ENCODE measurements around the gene MXRA8.
A peak's percentile ranks its signal among the peaks of the same experiment; 100 is the strongest.

MXRA8 gene

GRCh38 chr1:1309251-1310108 is 48.9 kb downstream of the MXRA8 start:
- no peak for TF ChIP-seq CTCF (IDR thresholded peaks at IDR 0.05; ENCODE audit: low read depth, low read length)
- peak overlapping the region; percentile 55 to 76 for H3K4me3 ChIP-seq (replicated peaks in 1 of 2; ENCODE audit: low read depth in 2 of 2, low read length in 2 of 2)
- DNase-seq (ENCODE audit: low read depth in 2 of 2) = no peak

- DNase-seq (ENCODE audit: low read depth in 2 of 2) = no peak
- H3K4me3 ChIP-seq (replicated peaks in 1 of 2; ENCODE audit: low read depth in 2 of 2, low read length in 2 of 2) = peak overlapping the region; percentile 55 to 76
- no peak for TF ChIP-seq CTCF (IDR thresholded peaks at IDR 0.05; ENCODE audit: low read depth, low read length)
Observed at GRCh38 chr1:1308756-1309250, 49.6 kb downstream of the MXRA8 start.

DNA sequence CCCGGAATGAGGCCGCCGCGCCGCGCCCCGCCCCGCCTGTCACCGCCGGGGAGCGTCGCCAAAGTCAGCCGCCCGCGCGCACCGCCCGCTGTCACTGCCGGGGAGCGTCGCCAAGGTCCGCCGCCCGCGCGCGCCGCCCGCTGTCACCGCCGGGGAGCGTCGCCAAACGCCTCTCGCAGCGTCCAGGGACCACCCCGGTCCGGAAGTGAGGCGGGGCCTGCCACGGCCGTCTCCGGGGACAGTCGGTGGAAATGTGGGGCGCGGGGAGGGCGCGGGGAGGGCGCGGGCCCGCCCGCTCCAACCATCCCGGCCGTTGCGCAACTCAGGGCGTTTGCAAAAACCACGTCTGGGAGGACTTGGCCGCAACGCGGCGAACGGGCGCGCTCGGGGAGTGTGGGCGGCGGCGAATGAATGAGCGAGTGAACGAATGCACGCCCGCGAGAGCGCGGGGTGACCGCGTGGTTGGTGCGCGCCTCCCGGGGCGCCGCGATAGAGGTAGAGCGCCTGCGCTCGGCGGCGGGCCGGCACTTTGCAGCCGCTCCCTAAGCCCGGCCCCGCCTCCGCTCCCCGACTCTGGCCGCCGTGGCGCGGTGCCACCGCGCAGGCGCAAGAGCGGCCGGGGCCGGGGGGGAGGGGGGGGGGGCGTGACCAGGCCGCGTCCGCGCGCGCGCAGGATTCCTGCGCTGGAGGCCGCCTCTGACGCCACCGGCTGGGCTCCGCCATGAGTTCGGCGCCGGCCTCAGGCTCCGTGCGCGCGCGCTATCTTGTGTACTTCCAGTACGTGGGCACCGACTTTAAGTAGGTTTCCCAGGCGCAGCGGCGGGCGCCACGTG is 50.2 kb downstream of the MXRA8 start, which contains the start of the genes ACAP3 and PUSL1:
ACAP3 (minus strand) TSS at position 8 of the 833 bp plus-strand sequence. CDS start 115 bp downstream, outside the sequence.
PUSL1 (plus strand) TSS at position 675 of the 833 bp plus-strand sequence; CDS start at position 722, 47 bp downstream.
- peak within 1 kb of the TSS; percentile 61 to 79 for H3K4me3 ChIP-seq (replicated peaks in 1 of 2; ENCODE audit: low read depth in 2 of 2, low read length in 2 of 2)
- no peak for TF ChIP-seq CTCF (IDR thresholded peaks at IDR 0.05; ENCODE audit: low read depth, low read length)
- peak; percentile 94 to 96 for DNase-seq (ENCODE audit: low read depth in 2 of 2)

- TF ChIP-seq CTCF (IDR thresholded peaks at IDR 0.05; ENCODE audit: low read depth, low read length) = no peak
- H3K4me3 ChIP-seq (replicated peaks in 1 of 2; ENCODE audit: low read depth in 2 of 2, low read length in 2 of 2) = peak overlapping the region; percentile 61 to 79
- peak in 1 of 2 donors; percentile 32 for DNase-seq (ENCODE audit: low read depth in 2 of 2)
Observed at GRCh38 chr1:1307261-1307922, 51.0 kb downstream of the MXRA8 start.

DNA sequence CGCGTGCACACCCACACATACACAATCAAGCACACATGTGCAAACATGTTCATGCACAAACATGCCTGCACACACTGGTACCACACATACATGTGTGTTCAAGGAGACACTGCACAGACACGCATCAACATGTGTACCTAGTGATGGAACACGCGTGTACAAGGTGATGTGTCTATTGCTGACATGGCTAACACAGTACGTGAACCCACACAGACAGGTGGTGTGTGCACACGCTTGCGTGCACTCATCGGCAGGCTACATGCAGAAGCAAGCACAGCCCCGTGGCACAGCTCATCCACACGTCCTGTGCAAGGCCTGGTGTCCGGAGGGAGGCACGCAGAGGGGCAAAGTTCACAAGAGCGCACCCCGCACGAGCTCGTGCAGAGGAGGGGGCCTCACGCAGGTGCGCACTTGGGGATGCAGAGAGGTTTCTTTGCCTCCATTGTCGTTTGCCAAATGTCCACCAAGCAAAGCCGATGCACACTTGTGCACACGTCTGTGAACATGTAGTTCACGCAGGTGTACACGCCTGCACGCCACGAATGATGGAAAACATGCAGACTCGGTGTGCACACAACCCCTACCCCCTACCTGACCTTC is 51.6 kb downstream of the MXRA8 start:
- TF ChIP-seq CTCF (IDR thresholded peaks at IDR 0.05; ENCODE audit: low read depth, low read length) = no peak
- peak overlapping the region; percentile 61 to 79 for H3K4me3 ChIP-seq (replicated peaks in 1 of 2; ENCODE audit: low read depth in 2 of 2, low read length in 2 of 2)
- peak in 1 of 2 donors; percentile 30 for DNase-seq (ENCODE audit: low read depth in 2 of 2)

Data from cardiac fibroblast (primary cell).